Measurements from ENCODE around the gene ABHD16A.

DNA sequence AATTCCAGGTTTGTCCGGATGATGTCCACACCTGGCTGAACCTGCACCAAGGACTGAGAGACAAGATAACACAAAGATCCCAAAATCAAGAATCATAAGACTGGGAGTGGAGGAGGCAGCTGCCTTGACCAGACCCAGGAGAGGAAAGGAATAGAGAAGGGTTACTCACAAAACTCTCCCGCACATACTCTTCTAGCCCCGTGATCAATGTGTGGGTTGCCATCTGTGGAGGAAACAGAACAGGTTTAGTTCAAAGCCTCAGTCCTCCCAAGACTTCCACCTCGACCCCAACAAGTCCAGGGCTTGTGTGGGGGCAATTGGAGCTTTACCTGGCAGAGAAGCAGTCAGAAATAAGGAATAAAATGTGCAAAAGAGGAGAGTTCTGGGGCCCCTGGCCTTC lies 61.8 kb downstream of the ABHD16A start:
- TF ChIP-seq FOXA1 (IDR thresholded peaks at IDR 0.05) = no peak
- TF ChIP-seq, protein P1, sequence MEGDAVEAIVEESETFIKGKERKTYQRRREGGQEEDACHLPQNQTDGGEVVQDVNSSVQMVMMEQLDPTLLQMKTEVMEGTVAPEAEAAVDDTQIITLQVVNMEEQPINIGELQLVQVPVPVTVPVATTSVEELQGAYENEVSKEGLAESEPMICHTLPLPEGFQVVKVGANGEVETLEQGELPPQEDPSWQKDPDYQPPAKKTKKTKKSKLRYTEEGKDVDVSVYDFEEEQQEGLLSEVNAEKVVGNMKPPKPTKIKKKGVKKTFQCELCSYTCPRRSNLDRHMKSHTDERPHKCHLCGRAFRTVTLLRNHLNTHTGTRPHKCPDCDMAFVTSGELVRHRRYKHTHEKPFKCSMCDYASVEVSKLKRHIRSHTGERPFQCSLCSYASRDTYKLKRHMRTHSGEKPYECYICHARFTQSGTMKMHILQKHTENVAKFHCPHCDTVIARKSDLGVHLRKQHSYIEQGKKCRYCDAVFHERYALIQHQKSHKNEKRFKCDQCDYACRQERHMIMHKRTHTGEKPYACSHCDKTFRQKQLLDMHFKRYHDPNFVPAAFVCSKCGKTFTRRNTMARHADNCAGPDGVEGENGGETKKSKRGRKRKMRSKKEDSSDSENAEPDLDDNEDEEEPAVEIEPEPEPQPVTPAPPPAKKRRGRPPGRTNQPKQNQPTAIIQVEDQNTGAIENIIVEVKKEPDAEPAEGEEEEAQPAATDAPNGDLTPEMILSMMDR (IDR thresholded peaks at IDR 0.05; ENCODE audit: low read depth, low read length, missing input control) = no peak
- no peak for TF ChIP-seq TAF1 (conservative IDR thresholded peaks at IDR 0.05)
- TF ChIP-seq RAD21 (IDR thresholded peaks at IDR 0.05) = no peak
- TF ChIP-seq, protein P2, sequence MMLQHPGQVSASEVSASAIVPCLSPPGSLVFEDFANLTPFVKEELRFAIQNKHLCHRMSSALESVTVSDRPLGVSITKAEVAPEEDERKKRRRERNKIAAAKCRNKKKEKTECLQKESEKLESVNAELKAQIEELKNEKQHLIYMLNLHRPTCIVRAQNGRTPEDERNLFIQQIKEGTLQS (IDR thresholded peaks at IDR 0.05) = no peak
- TF ChIP-seq JUND (IDR thresholded peaks at IDR 0.05) = no peak
- TF ChIP-seq NR2F2 (IDR thresholded peaks at IDR 0.05) = no peak

All from liver (tissue), 3 donors.